GM12801 (cell line): ENCODE results near the gene RPL27A.

Experiments used
- CTCF ChIP-seq: IDR thresholded peaks from one replicate; pipeline ENCODE4 v1.5.1; 2011; ENCODE audit warnings: control low read depth; ENCODE audit not compliant: insufficient read length; ENCODE audit errors: extremely low read depth

Gene RPL27A

GRCh38 chr11:8711895-8712442 is 29.4 kb downstream of the RPL27A start:
- TF ChIP-seq CTCF, result no peak

- no peak for TF ChIP-seq CTCF
These were observed 29.9 kb downstream of the RPL27A start for GRCh38 chr11:8712506-8712905.

- TF ChIP-seq CTCF, result no peak
These were observed 31.3 kb downstream of the RPL27A start for GRCh38 chr11:8713760-8714454.

- TF ChIP-seq CTCF, result no peak
These were observed 32.1 kb downstream of the RPL27A start for GRCh38 chr11:8714622-8715225.

- no peak for TF ChIP-seq CTCF
These were observed 32.9 kb downstream of the RPL27A start for GRCh38 chr11:8715501-8715900.

GRCh38 chr11:8717544-8717875 is 34.9 kb downstream of the RPL27A start:
- TF ChIP-seq CTCF, result no peak

- TF ChIP-seq CTCF, result no peak
These were observed 35.5 kb downstream of the RPL27A start for GRCh38 chr11:8717876-8718753.
